ENCODE data around the gene CLCN5.

DNA sequence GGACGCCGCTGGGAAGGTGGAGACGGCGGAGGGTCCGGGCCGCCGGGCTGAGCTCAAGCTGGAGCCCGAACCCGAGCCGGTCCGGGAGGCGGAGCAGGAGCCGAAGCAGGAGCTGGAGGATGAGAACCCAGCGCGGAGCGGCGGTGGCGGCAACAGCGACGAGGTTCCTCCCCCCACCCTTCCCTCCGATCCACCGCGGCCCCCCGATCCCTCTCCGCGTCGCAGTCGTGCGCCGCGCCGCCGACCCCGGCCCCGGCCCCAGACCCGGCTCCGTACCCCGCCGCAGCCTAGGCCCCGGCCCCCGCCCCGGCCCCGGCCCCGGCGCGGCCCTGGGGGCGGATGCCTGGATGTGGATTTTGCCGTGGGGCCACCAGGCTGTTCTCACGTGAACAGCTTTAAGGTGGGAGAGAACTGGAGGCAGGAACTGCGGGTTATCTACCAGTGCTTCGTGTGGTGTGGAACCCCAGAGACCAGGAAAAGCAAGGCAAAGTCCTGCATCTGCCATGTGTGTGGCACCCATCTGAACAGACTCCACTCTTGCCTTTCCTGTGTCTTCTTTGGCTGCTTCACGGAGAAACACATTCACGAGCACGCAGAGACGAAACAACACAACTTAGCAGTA lies 42.6 kb upstream of the CLCN5 start:
- TF ChIP-seq, protein P1, sequence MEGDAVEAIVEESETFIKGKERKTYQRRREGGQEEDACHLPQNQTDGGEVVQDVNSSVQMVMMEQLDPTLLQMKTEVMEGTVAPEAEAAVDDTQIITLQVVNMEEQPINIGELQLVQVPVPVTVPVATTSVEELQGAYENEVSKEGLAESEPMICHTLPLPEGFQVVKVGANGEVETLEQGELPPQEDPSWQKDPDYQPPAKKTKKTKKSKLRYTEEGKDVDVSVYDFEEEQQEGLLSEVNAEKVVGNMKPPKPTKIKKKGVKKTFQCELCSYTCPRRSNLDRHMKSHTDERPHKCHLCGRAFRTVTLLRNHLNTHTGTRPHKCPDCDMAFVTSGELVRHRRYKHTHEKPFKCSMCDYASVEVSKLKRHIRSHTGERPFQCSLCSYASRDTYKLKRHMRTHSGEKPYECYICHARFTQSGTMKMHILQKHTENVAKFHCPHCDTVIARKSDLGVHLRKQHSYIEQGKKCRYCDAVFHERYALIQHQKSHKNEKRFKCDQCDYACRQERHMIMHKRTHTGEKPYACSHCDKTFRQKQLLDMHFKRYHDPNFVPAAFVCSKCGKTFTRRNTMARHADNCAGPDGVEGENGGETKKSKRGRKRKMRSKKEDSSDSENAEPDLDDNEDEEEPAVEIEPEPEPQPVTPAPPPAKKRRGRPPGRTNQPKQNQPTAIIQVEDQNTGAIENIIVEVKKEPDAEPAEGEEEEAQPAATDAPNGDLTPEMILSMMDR (IDR thresholded peaks at IDR 0.05; ENCODE audit: poor library complexity) = no peak
- TF ChIP-seq EZH2 (IDR thresholded peaks at IDR 0.05; ENCODE audit: borderline replicate concordance) (no peak), EZH2phosphoT487 (IDR thresholded peaks at IDR 0.05; ENCODE audit: low read depth, severe bottlenecking, unreplicated experiment) (no peak)
